HUDEP-2 (cell line): Measurements from ENCODE around the gene GDF11.

ENCODE experiments used
- DNase-seq, 76 experiments: peaks; one replicate each; lab custom pipeline; 2025; ENCODE audit not compliant: unreplicated experiment in 76 of 76; lab: John Stamatoyannopoulos, UW

Gene GDF11

DNA sequence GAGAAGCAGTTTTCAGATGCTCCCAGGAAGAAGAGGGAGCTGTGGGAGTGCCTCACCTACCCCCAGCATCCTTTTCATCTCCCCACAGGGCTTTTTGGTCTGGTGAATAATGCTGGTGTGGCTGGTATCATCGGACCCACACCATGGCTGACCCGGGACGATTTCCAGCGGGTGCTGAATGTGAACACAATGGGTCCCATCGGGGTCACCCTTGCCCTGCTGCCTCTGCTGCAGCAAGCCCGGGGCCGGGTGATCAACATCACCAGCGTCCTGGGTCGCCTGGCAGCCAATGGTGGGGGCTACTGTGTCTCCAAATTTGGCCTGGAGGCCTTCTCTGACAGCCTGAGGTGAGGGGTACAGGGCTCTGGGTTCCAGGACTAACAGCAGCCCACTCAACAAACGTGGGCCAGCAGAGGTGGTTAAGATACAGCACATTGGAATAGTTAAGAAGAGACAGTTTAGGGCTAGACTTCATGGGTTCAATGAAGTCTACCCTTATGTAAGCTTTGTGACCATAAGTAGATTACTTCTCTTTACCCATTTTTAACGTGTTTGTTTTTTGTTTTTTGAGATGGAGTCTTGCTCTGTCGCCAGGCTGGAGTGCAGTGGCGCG lies 21.2 kb upstream of the GDF11 start:
- DNase-seq, result no peak

GRCh38 chr12:55722948-55723347 lies 20.0 kb upstream of the GDF11 start:
- no peak for DNase-seq

DNA sequence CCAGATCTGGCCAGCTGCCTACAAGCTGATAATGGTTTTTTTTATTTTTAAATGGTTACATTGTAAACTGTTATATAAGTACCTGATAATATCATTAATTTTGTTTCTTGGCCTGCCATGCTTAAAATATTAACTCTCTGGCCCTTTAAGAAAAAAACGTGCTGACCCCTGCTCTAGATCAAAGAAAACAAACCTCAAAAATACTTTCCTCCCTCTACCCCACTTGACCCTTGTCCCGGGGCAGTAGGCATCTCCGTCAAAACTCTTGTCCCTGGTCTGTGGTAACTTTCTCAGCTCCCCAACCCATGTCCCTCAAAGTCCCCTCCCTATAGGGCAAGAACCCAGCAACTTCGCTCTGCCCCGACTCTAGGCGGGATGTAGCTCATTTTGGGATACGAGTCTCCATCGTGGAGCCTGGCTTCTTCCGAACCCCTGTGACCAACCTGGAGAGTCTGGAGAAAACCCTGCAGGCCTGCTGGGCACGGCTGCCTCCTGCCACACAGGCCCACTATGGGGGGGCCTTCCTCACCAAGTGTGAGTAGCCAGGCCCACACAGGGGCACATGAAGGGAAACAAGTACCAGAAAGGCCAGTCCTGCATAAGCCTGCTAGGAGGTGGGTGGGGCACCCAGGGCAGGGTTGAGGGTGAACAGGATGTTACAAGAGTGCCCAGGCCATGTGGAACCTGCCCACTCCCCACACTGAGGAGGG lies 19.3 kb upstream of the GDF11 start:
- no peak for DNase-seq

DNA sequence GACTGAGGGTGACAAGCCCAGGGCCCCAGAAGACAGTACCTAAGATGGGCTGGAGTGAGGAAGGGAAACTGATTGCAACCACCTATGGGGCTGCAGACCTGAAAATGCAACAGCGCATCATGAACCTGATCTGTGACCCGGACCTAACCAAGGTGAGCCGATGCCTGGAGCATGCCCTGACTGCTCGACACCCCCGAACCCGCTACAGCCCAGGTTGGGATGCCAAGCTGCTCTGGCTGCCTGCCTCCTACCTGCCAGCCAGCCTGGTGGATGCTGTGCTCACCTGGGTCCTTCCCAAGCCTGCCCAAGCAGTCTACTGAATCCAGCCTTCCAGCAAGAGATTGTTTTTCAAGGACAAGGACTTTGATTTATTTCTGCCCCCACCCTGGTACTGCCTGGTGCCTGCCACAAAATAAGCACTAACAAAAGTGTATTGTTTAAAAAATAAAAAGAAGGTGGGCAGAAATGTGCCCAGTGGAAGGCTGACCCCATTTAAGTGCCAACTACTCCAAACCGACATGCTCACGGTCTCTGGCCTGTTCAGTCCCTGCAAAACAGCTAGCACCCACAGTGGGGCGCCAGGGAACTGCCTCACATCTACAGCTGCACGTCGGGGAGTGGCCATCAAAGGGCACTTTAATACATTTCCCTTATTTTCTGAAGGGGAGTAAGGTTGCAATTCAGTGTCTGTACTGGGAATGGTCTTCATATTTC lies 18.5 kb upstream of the GDF11 start:
- peak in 66 of 76 experiments; percentile 8 to 76 (median 56) for DNase-seq

DNA sequence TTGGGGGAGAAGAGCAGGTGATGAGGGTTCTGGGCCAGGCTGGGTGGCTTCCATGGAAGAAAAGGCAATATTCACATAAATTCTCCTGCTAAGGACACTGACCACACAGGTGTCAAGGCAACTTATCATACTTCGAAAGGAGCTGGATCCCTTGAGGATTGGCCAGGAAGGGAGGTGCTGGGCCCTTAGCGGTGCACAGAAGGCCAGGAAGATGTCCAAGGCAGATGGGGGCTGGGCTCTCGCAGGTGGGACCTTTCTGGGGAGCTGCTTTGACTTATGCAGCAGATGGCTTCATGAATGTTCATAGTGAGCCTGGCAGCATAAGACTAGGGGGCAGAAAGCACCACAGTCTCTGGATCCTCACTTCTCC lies 18.0 kb upstream of the GDF11 start:
- no peak for DNase-seq

DNA sequence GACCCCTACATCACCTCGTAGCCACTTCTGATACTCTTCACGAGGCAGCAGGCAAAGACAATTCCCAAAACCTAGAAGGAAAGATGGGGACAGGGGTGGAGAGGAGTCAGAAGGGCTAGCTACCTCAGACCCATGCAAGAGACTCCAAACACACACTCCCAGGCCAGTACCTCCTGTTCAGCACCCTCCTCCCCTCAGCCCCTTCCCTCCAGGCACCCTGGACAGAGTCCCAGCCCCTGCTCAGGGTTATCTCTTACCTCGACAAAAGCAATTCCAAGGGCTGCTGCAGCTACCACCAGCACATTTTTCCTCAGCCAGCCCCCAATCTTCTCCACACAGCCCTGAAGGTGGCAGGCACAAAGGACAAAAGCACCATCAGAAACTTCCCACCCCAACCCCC lies 17.4 kb upstream of the GDF11 start:
- DNase-seq, result no peak

- no peak for DNase-seq
Observed at GRCh38 chr12:55726971-55727370, 16.0 kb upstream of the GDF11 start.

DNA sequence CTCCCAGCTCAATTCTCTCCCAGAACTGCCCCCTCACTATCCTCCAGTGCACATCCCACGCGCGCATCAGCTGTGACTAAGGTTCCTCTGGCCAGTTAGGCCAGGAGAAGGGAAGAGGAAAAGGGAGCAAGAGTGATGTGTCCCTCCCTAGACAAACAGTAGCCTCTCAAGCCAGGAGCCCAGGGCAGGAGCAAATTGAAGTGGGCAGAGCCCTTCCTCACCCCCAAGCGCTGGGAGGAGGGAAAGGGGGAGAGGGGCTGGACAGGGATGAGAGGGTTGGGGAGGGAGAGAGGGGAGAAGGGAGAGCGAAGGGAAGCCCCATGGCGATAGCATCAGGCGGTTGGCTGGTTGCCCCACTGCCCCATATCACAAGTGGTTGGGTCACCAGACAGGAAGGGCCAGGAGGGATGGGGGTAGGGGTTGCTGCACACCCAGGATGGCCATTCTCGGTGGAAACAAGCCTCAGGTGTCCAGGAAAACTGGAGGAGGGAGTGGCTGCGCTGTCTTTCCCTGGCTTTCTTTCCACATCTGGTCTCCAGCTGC lies 15.2 kb upstream of the GDF11 start:
- peak in 57 of 76 experiments; percentile 6 to 73 (median 48) for DNase-seq

- peak in 10 of 76 experiments; percentile 17 to 65 (median 42) for DNase-seq
Observed at GRCh38 chr12:55728186-55728938, 14.6 kb upstream of the GDF11 start.

GRCh38 chr12:55728939-55729818 lies 13.7 kb upstream of the GDF11 start, which contains the start of gene CD63:
Gene CD63 (minus strand): TSS chr12:55729009. CDS start chr12:55728341, 668 bp downstream.
- DNase-seq, result peak in 75 of 76 experiments; percentile 10 to 87 (median 70)

DNA sequence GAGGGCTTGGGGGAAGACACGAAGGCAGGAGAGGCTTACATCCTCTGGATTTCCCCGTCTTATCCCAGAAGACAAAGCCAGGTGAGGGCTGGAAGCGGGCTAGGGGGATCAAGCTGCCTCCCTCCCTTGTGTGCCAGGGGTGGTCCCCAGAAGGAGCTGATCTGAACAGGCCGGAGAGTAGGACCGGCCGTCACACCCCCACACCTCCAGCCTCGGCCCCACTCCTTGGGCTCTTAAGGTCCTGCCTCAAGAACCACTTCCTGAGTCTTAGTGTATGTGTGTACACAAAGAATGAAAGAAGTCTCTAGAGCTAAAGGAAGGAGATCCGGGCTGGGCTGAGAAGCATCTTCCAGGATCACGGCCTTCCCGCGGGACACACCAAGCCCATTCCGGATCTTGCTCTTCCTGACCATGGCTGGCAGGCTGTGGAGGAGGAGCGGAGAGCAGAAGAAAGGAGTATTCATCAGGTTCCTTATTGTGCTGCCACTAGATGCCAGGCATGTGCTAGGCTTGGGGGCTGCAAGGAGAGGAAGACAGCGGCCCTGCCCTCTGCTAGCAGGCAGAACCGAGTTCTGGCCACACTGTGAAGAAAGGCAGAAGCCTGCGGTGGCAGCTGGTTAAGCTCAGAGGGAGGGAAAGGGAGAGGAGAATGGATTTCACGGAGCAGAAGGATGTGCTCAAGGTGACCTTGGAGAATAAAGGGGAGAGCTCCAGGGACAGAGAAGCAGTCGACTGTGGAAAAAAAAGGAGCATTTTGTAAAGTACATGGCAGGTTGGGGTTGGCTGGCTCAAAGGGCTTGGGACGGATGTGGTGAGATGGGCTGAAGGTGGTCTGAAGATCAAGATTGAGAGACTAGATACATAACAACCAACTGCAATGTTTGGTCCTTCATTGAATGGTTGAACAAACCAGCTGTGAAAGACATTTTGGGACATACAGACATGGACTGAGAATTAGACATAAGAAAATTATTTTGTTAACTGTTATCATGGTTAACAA lies 12.8 kb upstream of the GDF11 start:
- peak in 15 of 76 experiments; percentile 10 to 38 (median 21) for DNase-seq

- no peak for DNase-seq
Observed at GRCh38 chr12:55732288-55732687, 10.6 kb upstream of the GDF11 start.

- DNase-seq, result no peak
Observed at GRCh38 chr12:55733021-55733555, 9.8 kb upstream of the GDF11 start.

GRCh38 chr12:55733858-55734257 lies 9.1 kb upstream of the GDF11 start:
- peak in 2 of 76 experiments; percentile 3 to 15 for DNase-seq

- DNase-seq, result no peak
Observed at GRCh38 chr12:55734595-55734994, 8.3 kb upstream of the GDF11 start.

DNA sequence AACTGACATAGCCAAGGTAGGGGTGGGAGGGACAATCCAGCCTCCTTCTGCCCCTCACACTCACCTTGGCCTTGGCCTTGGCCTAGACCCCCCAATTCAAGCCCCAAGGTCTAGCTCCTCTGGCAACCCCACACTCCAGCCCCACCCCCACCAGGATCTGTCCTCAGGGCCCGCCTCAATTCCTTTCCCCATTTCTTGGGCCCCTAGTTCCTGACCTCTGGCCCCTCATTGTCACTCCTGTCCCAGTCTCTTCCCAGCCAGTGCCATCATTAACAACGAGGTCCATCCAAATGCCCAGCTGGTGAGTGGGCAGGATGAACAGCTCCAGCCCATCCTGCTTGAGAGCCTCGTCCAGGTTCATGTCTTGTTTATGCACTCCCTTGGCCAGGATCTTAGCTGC lies 6.8 kb upstream of the GDF11 start:
- DNase-seq, result no peak

DNA sequence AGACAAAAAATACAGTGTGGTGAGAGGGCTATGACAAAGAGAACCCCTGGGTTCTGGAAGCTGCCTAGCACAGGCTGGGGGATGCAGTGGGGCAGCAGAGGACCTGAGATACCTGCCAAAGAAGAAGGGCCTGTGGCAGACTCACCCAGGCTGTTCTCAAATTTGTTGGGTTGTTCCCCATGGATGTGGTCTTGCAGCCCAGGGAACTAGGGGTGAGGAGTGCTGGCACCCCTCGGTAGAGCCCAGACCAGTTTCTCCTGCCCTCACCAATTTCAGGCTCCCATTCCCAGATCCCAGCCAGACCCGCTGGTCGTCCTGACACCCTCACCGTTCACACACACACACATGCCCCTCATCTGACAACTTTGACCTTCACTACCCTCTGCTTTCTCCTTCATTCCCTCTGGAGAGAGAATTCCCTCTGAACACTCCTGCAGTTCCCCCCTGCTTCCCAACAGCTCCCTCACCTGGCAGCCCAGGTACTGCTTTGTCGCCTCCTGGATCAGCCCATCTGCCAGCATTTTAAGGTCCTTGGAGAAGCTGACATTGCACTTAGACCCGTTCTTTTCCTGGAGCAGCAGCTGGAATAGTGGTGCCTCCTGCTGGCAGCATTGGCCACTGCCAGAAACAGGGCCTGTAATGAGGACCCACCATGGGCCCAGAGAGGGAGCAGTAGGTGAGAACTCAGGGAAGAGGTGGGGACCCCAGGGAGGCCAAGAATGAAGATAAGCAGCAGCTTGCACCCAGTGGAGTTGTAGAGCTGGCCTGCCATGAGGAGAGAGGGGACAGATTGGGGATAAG lies 5.9 kb upstream of the GDF11 start:
- peak in 65 of 76 experiments; percentile 8 to 82 (median 54) for DNase-seq
